Measurements from ENCODE around the gene SRPRA.

The SRPRA gene

DNA sequence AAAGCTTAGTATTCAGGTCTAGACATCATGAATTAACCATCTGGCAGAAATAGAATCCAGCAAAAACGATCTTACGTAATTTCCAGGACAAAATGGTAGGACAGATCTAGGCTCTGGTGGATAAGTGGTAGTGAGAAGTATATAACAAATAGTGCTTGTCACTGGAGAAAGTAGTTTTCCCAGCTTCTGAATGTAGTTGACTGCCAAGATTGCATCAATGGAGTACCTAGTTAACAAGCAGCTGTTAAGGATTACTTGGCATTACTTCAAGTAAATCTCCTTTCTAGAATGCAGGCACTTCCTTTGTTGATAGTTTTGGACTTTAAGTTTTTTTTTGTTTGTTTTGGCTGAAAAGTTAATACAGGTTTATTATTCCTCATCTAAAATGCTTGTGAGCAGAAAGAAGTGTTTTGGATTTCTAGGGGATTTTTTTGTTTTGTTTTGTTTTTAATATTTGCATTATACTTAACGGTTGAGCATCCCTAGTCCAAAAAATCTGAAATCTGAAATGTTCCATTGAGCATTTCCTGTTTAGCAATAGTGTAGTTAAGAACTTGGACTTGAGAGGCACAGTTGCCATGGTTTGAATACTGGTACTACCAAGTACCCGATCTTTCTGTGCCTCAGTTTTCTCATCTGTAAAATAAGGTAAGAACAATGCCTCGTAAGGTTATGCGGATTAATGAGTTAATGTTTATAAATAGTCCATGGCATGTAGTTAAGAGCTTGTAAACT, 36.8 kb downstream of the SRPRA start:
- FAIRE-seq (no peak), DNase-seq (ENCODE audit: low spot score) (no peak)

DNA sequence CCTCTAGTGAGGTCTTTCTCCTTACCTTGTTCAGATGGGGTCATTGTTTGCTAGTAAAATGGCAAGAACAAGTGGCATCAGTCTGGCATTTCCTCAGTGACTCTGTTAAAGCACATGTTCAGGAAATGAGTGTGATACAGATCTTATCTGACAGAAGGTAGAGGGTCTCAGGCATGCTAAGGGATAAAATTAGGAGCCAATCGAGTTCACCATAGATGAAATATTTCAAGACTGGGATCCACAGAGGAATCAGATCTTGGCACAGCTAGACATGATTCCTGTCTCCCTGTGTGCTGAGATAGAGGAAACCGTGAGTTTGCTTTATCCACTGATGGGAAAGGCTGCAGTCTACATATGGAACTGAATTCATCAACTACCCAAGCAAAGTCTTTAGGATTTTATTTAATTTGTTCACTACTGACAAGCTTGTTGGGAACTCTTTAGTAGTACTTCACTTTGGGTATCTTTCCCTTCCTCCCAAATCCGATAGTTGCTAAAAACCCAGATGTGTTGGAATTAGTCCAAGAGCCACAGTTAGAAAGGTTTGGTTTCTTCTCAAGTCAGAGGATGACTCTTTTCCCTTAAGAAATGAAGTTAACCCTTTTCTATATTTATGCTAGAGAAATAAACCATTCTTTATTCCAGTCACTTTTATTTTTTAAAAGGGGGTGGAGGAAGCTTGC, 38.7 kb downstream of the SRPRA start:
- no peak for DNase-seq (ENCODE audit: low spot score)
- no peak for FAIRE-seq

DNA sequence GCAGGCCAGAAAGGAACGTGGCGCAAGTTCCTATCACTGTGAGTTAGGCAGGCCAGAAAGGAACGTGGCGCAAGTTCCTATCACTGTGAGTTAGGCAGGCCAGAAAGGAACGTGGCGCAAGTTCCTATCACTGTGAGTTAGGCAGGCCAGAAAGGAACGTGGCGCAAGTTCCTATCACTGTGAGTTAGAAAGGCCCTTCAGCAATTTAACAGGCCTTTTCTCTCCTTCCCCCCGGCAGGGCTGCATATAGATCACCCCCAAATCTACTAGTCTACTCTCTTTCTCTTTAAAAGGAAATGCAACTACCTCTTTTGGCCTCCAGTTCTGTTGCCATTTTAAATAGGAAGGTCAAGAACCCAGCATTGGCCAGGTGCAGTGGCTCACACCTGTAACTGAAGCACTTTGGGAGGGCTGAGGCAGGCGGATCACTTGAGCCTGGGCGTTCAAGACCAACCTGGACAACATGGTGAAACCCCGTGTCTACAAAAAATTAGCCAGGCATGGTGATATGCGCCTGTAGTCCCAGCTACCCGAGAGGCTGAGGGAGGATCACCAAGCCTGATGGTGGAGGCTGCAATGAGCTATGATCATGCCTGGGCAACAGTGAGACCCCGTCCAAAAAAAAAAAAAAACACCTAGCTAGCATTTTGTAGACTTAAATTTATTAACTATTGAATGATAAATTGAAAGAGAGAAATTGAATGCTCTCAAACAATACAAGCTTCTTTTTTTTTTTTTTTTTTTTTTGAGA, 42.2 kb downstream of the SRPRA start:
- FAIRE-seq = no peak

DNA sequence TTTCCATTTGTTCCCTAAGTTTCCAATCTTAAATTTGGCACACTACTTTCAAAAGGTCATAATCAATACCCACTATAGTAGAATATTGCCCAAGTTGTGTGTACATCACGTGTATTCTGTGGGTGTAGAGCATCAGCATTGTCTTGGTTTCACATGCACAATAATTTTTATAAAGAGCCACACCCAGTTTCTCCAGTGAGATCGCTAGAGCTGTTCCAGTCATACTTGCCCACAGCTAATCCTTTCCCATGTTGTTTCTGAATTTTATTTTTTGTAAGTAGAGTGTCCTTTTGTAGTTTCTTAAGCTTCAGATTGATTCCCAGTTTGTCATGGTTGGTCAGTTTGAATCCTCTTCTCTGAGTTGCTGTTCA, 43.4 kb downstream of the SRPRA start:
- DNase-seq (ENCODE audit: low spot score) = no peak
- no peak for FAIRE-seq

More for the DNA sequence above, 42.2 kb downstream of the SRPRA start:
- no peak for DNase-seq (ENCODE audit: low spot score)

DNA sequence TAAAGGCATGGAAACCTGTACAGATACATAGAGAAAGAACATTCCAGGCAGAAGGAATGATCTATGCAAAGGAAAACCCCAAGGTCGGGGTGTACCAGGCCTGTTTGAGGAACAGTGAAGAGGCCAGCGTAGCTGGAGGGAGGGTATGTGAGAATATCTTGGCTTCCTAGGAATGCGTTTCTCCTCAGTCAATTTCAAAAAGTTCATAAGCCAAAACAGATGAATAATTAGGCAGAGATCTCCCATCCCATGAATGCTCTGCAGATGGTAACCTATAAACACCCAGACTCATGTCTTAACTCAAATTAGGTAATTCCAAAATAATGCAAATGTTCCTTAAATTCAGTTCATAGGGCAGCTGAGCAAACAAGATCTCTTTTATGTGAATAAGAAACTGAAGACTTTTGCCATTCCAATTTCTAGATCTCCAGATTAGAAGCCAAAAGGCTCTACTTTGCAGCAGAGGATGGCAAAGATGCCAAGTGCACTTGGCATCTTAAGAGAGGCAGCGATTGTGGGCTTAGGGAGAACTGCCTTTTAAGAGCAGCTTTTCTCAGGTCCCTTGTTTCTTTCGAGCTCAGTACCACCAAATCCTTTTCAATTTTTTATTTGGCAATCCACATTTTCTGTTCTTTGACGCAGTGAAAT, 43.9 kb downstream of the SRPRA start:
- DNase-seq (ENCODE audit: low spot score) (no peak), FAIRE-seq (no peak)

DNA sequence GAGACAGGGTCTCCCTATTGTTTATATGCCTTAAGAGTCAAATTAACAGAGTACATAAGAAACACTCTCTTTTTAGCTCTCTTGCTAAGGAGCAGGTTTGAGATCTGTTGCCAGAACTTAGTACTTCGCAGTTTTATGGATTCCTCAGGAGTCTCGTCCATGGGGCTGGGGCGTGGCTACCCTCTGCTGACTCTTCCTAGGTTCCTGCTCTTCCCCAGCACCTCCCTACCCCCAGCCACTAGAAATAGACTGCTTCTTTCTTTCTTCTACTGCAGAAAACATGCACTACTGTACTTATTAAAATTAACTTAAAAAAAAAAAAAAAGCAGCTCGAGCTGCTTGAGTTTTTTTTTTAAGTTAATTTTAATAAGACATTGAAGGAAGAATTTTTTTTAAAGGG, 49.1 kb downstream of the SRPRA start:
- FAIRE-seq (no peak), DNase-seq (ENCODE audit: low spot score) (no peak)

DNA sequence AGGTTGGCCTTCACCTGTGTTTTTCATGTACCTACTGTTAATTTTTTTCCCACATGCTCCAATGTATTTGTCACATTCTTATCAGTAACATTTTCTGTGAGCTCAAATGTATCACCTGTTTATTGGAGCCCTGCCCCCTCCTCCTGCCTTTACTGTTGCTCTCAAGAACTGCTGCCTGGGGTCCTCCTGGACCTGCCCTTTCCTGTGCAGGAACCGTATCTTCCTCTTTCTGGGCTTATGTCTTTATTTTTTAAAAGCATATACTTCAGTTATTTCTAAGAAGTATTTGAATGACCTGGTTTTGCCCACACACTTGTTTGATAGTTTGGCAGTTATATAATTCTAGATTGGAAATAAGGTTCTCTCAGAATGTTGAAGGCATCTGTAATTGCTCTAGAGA, 51.2 kb downstream of the SRPRA start:
- DNase-seq (ENCODE audit: low spot score) (no peak), FAIRE-seq (no peak)

DNA sequence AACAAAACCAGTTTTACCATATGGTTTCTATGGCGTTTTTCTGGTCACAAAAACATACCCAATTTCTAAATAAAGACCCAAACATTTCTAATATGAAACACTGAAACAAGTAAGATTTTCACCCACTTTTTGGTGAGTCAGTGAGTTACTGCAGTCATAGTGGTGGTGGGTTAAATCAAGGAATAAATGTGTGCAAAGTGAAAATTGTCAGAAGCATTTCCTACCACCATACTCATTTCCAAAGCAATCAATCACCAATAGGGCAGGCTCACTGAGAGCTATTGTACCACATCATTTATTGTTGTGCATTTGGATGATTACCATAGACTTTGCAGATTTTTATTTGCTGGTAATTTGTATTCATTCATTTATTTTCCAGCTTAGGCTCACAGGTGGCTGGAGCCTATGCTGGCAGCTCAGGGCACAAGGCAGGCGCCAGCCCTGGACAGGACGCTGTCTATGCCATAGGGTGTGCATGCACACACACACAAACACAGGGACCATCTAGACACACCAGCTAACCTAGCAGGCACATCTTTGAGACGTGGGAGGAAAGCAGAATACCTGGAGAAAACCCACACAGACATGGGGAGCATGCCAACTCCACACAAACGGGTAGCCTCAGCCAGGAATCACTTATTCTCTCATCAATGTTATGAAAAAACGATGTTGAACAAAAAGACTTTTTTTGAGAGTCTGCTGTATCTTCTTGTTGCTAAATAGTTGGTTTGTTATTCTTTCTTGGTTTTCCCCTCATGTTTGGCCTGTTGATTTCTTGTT, 52.0 kb downstream of the SRPRA start:
- DNase-seq (ENCODE audit: low spot score) (no peak), FAIRE-seq (no peak)

DNA sequence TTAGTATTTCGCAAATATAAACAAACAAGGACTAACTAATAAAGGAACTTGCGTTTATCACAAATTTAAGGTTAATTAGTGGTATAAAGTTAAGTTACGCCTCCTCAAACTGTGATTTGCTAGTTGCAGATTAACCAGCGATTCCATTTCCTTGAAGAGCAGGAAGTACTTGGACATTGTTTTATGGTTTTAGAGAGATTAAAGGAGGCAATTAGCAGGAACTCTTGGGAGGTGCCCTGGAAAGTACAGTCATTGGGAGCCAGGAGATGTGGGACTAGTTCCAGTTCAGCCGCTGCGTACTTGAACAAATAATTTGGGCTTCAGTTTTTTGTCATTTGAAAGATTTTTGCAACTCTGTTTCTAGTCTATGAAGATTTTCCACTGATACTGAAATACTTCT, 53.9 kb downstream of the SRPRA start:
- DNase-seq (ENCODE audit: low spot score) (no peak), FAIRE-seq (no peak)

DNA sequence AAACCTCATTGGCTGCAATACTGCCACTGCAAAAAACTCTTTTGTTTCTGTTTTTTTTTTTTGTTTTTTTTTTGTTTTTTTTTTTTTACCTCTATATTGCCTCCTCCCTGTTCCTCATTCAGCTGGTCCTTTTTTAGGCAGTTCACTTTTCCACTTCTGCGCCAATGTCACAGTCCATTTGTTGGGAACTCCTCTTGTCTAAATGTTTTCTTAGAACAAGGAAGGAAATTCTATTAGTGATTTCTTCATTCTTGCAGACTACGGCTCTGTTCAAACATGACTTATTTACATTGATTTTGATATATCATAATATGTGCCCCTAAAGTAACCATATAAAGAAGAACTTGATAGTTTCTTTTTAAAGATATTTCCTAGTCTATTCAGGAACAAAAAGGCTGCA, 54.3 kb downstream of the SRPRA start:
- DNase-seq (ENCODE audit: low spot score) (no peak), FAIRE-seq (no peak)
